ENCODE results near the gene CADPS. TPM values are rescaled to one million over a fixed set of nuclear protein-coding genes. Genes with fewer than 3 reads are reported as not detected.

The CADPS gene
- total and polyA plus RNA-seq, 2 of the 4 experiments (the other 2 are of a cell fraction): not detected

GRCh38 chr3:62622553-62623174 is 252.6 kb downstream of the CADPS start:
- no peak overlapping the region for H2AFZ ChIP-seq (replicated peaks; ENCODE audit: low read length, poor library complexity)
- H3K79me1 ChIP-seq (ENCODE audit: low read depth in 1 of 2, low read length in 2 of 2): no peaks in the 10 kb centered on the region
- peak; percentile 61 for DNase-seq
- ChIA-PET POLR2A (ENCODE audit: unreplicated experiment) (no interaction called here), CTCF (interaction anchor here (0.6 to 1.4 kb wide), 9 partner anchors 9 to 1183 kb away, joined by 3 to 6 read pairs (median 3); no protein-coding TSS in a partner anchor)
- no peak overlapping the region for H3K4ac ChIP-seq (ENCODE audit: low read depth, low read length)
- 40% methylated on average over 1 of the region's 5 CpGs; no CpG with 5 or more reads in 1 of the 2 experiments for WGBS, 2 experiments (ENCODE audit: extremely low coverage in 2 of 2, insufficient read length in 1 of 2)
- no peak overlapping the region for H2AK9ac ChIP-seq (replicated peaks; ENCODE audit: low read depth, low read length, poor library complexity)
- no peak overlapping the region for H3K18ac ChIP-seq (ENCODE audit: low read depth, low read length)
- H2BK20ac ChIP-seq (ENCODE audit: low read depth, low read length): no peak overlapping the region
- in situ Hi-C loops (cut with MboI; ENCODE audit: low sequenced_read_pairs): loop anchor here (5.0 to 25.0 kb wide), 4 partner anchors 610 to 1365 kb away; partner anchors contain the start of gene C3orf49
- peak; percentile 71 for ATAC-seq (ENCODE audit: low read depth)
- BruUV-seq (replicated peaks): no TSS peak
- no peak overlapping the region for H2AK5ac ChIP-seq (ENCODE audit: low read depth, low read length)
- H3K27ac ChIP-seq (ENCODE audit: insufficient read depth, low read length): no peak overlapping the region
- no peak overlapping the region for H3K9ac ChIP-seq (ENCODE audit: low read depth, low read length)
- no peaks in the 10 kb centered on the region for H3K9me1 ChIP-seq (ENCODE audit: insufficient read depth, low read length)
- H2BK120ac ChIP-seq (ENCODE audit: low read depth, low read length): no peak overlapping the region
- H3K27me3 ChIP-seq (ENCODE audit: control insufficient read depth, insufficient read depth, low read length): peaks cover 14% of the 10 kb centered on the region
- H2BK5ac ChIP-seq (ENCODE audit: low read depth, low read length, poor library complexity, severe bottlenecking): no peak overlapping the region
- no peak overlapping the region for H4K91ac ChIP-seq (ENCODE audit: insufficient read depth, low read depth, low read length)
- H3K56ac ChIP-seq (ENCODE audit: extremely low read depth, insufficient read depth, low read length): no peak overlapping the region
- no peak overlapping the region for H3K23ac ChIP-seq (ENCODE audit: low read depth, low read length)
- dilution Hi-C loops (cut with HindIII; ENCODE audit: low sequenced_read_pairs, unreplicated experiment): no loop called here
- H3K4me1 ChIP-seq (ENCODE audit: control insufficient read depth, insufficient read depth, low read length): no peaks in the 10 kb centered on the region
- no peak overlapping the region for H3K4me3 ChIP-seq (ENCODE audit: insufficient read depth, low read depth, low read length)
- no peaks in the 10 kb centered on the region for H3K9me3 ChIP-seq (ENCODE audit: control insufficient read depth, insufficient read depth, low read length)
- no peak overlapping the region for H2BK15ac ChIP-seq (ENCODE audit: low read depth, low read length)
- TF ChIP-seq RFX5 (IDR thresholded peaks at IDR 0.05; ENCODE audit: low read depth, low read length) (no peak), SMC3 (IDR thresholded peaks at IDR 0.05; ENCODE audit: low read depth, low read length) (peak; percentile 65), BHLHE40 (IDR thresholded peaks at IDR 0.05; ENCODE audit: low read depth, low read length) (no peak), RAD21 (IDR thresholded peaks at IDR 0.05; ENCODE audit: low read length) (peak; percentile 72)
- TF ChIP-seq, protein P1, sequence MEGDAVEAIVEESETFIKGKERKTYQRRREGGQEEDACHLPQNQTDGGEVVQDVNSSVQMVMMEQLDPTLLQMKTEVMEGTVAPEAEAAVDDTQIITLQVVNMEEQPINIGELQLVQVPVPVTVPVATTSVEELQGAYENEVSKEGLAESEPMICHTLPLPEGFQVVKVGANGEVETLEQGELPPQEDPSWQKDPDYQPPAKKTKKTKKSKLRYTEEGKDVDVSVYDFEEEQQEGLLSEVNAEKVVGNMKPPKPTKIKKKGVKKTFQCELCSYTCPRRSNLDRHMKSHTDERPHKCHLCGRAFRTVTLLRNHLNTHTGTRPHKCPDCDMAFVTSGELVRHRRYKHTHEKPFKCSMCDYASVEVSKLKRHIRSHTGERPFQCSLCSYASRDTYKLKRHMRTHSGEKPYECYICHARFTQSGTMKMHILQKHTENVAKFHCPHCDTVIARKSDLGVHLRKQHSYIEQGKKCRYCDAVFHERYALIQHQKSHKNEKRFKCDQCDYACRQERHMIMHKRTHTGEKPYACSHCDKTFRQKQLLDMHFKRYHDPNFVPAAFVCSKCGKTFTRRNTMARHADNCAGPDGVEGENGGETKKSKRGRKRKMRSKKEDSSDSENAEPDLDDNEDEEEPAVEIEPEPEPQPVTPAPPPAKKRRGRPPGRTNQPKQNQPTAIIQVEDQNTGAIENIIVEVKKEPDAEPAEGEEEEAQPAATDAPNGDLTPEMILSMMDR (conservative IDR thresholded peaks at IDR 0.05; ENCODE audit: low read depth, low read length): peak; percentile 77
- intact Hi-C loops (cut with micrococcal nuclease): loop anchor here (1.0 to 10.0 kb wide), 4 partner anchors 611 to 1372 kb away; no protein-coding TSS in a partner anchor
- H3K36me3 ChIP-seq (ENCODE audit: control insufficient read depth, insufficient read depth, low read length): no peaks in the 10 kb centered on the region
- H3K14ac ChIP-seq (replicated peaks; ENCODE audit: low read depth, low read length): no peak overlapping the region
- no peak overlapping the region for H3K4me2 ChIP-seq (ENCODE audit: low read depth, low read length)
- H4K8ac ChIP-seq (ENCODE audit: low read depth in 2 of 2, low read length in 2 of 2): no peak overlapping the region
- H4K5ac ChIP-seq (ENCODE audit: low read depth, low read length): no peak overlapping the region
- no peaks in the 10 kb centered on the region for H4K20me1 ChIP-seq (ENCODE audit: insufficient read depth, low read length)
